ENCODE data around the gene TLE5.

The TLE5 gene, protein sequence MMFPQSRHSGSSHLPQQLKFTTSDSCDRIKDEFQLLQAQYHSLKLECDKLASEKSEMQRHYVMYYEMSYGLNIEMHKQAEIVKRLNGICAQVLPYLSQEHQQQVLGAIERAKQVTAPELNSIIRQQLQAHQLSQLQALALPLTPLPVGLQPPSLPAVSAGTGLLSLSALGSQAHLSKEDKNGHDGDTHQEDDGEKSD

DNA sequence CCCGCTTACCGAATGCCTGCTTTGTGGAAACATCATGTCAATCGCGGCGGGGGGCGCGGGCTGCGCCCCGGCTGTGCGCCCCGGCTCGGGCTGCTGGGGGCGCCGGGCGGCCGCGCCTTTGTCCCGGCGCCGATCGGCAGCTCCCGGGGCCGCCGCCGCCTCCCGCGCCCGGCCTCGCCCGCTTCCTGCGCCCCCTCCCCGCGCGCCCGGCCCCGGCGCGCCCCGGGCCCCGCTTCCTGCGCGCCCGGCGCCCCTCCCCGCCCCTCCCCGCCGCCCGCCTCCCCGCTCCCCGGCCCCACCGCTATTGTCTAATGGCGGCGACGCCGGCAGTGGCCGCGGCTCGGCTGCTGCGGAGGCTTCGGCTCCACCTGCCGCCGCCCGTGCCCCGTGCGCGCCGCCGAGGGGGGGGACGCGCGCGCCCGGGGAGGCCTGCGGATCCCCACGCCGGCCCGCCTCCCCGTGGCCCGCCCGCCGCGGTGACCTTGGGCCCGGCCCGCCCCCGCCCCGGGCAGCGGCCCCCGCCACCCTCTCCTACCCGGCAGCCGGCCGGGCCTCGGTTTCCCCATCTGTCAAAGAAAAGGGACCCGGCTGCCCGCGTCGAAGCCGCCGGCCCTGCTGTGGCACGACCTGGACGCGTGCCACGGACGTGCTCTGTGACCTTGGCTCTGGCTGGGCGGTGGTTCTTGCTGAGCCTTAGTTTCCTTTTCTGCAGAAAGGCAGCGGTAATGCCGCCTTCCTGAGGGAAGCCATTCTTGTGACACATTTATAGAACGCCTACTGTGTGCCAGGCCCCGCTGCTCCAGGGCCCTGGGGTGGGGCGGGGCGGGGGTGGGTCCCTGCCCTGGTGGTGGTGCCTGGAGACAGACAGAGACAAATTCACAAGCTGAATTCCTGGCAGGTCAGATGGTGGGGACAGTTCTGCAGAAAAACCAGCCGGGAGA lies at the start of gene TLE5:
TSS of gene TLE5 (minus strand) at position 331 of the 941 bp plus-strand sequence. CDS start at position 36, 295 bp downstream.
- TF ChIP-seq Cebpa-rat (IDR thresholded peaks at IDR 0.05) = no peak
- Histone ChIP-seq H3K4me1 (peaks cover 83% of the 10 kb centered on the region), H3K4me2 (peak within 1 kb of the TSS; percentile 91), H3K27me3 (no peaks in the 10 kb centered on the region), H4K20me1 (peaks cover 38% of the 10 kb centered on the region), H3K36me3 (peaks cover 26% of the 10 kb centered on the region), H3K27ac (peak within 1 kb of the TSS; percentile 94), H3K9ac (peak within 1 kb of the TSS; percentile 91), H3K4me3 (peak within 1 kb of the TSS; percentile 83), H3K9me3 (no peaks in the 10 kb centered on the region)

DNA sequence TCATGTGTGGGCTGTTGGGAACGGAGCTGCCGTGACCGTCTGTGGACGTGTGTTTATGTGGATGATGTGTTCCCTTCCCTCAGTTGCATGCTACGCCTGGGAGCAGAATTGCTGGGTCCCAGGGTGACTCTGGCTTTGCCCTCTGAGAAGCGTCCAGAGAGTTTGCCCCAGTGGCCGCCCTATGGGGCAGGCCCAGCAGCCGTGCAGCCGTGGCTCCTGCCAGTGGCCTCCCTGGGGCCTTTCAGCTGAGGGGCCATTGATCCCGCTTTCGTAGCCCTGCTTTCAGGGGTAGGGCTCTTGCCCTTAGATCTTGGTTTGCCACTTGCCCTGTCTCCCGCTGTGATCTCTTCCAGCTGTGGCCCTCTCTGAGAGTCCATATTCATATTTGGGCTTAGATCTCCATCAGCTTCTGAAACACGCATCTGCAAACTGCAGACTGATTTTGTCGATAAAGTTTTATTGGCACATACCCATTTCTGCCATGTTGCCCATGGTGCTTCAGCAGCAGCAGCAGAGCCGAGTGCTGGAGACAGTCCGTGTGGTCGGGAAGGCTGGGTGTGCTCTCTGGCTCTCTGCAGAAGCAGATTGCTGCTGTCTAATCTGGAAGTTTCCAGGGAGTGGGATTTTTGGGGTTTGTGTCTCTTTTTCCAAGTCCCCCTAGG lies 49.4 kb upstream of the TLE5 start:
- TF ChIP-seq Cebpa-rat (IDR thresholded peaks at IDR 0.05) = no peak
- H3K27me3 ChIP-seq = no peaks in the 10 kb centered on the region

DNA sequence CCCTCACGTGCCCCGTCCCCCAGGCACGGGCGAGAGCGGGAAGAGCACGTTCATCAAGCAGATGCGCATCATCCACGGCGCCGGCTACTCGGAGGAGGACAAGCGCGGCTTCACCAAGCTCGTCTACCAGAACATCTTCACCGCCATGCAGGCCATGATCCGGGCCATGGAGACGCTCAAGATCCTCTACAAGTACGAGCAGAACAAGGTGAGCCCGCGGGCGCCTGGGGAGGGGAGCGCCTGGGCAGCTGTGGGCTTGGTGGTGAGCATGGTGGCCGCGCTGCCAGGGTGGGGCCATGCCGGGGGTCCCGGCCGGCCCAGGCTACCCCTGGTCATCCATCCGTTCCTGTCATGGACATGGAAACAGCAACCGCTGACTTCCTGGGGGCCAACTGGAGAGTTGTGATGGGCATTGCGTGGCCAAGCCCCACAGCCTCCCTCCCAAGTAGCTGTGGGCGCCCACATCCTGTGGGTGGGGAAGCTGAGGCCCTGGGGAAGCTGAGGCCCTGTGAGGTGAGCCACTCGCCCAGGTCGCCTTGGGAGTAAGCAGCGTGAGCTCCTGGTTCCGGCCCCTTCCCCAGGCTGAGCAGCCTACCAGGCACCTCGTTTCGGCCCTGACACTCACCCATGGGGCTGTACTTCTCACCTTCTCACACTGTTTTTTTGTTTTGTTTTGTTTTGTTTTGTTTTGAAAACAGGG lies 48.0 kb upstream of the TLE5 start:
- Histone ChIP-seq H3K27me3 (no peaks in the 10 kb centered on the region), H3K4me2 (peak overlapping the region; percentile 100), H4K20me1 (peaks cover 59% of the 10 kb centered on the region), H3K27ac (peak overlapping the region; percentile 74), H3K36me3 (peaks cover 33% of the 10 kb centered on the region), H3K4me3 (peak overlapping the region; percentile 42), H3K9ac (peak overlapping the region; percentile 64), H3K9me3 (no peaks in the 10 kb centered on the region), H3K4me1 (peaks cover 100% of the 10 kb centered on the region)
- TF ChIP-seq Cebpa-rat (IDR thresholded peaks at IDR 0.05) = no peak

More for the DNA sequence above, 49.4 kb upstream of the TLE5 start:
- Histone ChIP-seq H3K9me3 (no peaks in the 10 kb centered on the region), H3K4me3 (peak overlapping the region; percentile 33; the same call in 1 of the 2 replicates), H3K4me2 (peak overlapping the region; percentile 100), H3K36me3 (peaks cover 38% of the 10 kb centered on the region), H3K4me1 (peaks cover 98% of the 10 kb centered on the region), H4K20me1 (peaks cover 44% of the 10 kb centered on the region), H3K27ac (peak overlapping the region; percentile 87), H3K9ac (peak overlapping the region; percentile 68)

DNA sequence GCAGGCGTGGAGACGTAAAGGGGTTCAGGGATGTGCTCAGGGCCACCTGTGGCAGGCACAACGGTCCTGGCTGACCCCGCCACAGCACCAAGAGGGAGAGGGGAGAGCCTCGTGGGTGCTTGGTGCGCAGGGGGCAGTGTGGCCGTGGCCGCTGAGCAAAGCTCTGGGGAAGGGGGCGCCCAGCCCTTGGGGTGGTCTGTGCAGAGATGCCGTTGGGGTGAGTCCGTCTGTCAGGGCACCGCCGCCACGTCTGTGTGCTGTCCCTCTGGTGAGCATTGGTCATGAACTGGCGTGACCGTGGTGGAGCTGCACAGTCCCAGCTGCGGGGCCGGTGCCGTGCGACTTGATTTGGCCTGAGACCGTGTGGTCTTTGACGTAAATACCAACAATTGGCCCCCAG lies 47.2 kb upstream of the TLE5 start:
- H3K4me2 ChIP-seq = peak overlapping the region; percentile 100
- H3K27ac ChIP-seq = peak overlapping the region; percentile 74
- H3K27me3 ChIP-seq = no peaks in the 10 kb centered on the region
- peaks cover 26% of the 10 kb centered on the region for H3K36me3 ChIP-seq
- peak overlapping the region; percentile 42; the same call in 1 of the 2 replicates for H3K4me3 ChIP-seq
- no peak for TF ChIP-seq Cebpa-rat (IDR thresholded peaks at IDR 0.05)
- peaks cover 100% of the 10 kb centered on the region for H3K4me1 ChIP-seq
- peak overlapping the region; percentile 64; the same call in 1 of the 2 replicates for H3K9ac ChIP-seq
- H3K9me3 ChIP-seq = no peaks in the 10 kb centered on the region
- H4K20me1 ChIP-seq = peaks cover 64% of the 10 kb centered on the region

DNA sequence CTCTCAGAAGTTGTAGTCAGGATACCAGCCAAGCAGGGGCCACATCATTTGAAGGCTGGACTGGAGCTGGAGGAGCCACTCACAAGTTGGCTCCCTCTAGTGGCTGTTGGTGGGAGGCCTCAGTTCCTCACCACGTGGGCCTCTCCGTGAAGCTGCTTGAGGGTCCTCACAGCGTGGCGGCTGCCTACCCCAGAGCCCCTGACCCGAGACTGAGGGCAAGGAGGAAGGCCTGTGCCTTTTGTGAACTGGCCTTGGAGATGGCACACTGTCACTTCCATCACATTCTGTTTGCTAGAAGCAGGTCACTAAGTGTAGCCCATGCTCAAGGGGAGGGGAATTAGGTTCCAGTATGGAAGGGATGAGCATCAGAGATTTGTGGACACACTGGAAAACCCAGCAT lies 46.5 kb upstream of the TLE5 start:
- peak overlapping the region; percentile 74 for H3K27ac ChIP-seq
- peaks cover 100% of the 10 kb centered on the region for H3K4me1 ChIP-seq
- peak overlapping the region; percentile 100 for H3K4me2 ChIP-seq
- peak overlapping the region; percentile 17; the same call in 1 of the 2 replicates for H3K9ac ChIP-seq
- H3K9me3 ChIP-seq = no peaks in the 10 kb centered on the region
- no peak overlapping the region for H3K4me3 ChIP-seq
- TF ChIP-seq Cebpa-rat (IDR thresholded peaks at IDR 0.05) = no peak
- H3K36me3 ChIP-seq = peaks cover 19% of the 10 kb centered on the region
- H3K27me3 ChIP-seq = no peaks in the 10 kb centered on the region
- H4K20me1 ChIP-seq = peaks cover 72% of the 10 kb centered on the region

DNA sequence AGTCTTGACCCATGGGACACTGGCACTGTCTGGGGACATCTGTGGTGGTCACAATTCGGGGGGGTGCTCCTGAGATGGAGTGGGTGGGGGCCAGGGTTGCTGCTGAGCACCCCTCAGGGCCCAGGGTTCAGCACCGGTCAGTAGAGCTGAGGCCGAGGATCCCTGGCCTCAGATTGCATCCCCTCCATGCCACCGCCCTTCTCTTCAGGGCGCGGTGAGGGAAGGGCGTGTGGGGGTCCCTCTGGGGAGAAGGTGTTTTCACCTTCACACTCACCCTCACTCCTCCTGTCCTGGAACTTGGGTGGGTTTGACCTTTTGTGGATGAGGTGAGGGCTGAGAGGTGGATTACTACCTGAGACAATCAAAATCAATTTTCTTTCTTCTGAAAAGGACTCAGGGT lies 45.4 kb upstream of the TLE5 start:
- Histone ChIP-seq H3K9me3 (no peaks in the 10 kb centered on the region), H3K4me2 (peak overlapping the region; percentile 100), H3K4me1 (peaks cover 100% of the 10 kb centered on the region), H3K27ac (peak overlapping the region; percentile 32), H3K9ac (peak overlapping the region; percentile 30), H3K4me3 (no peak overlapping the region), H3K36me3 (peaks cover 11% of the 10 kb centered on the region; the same call in 1 of the 2 replicates), H4K20me1 (peaks cover 75% of the 10 kb centered on the region), H3K27me3 (no peaks in the 10 kb centered on the region)
- TF ChIP-seq Cebpa-rat (IDR thresholded peaks at IDR 0.05) = no peak

DNA sequence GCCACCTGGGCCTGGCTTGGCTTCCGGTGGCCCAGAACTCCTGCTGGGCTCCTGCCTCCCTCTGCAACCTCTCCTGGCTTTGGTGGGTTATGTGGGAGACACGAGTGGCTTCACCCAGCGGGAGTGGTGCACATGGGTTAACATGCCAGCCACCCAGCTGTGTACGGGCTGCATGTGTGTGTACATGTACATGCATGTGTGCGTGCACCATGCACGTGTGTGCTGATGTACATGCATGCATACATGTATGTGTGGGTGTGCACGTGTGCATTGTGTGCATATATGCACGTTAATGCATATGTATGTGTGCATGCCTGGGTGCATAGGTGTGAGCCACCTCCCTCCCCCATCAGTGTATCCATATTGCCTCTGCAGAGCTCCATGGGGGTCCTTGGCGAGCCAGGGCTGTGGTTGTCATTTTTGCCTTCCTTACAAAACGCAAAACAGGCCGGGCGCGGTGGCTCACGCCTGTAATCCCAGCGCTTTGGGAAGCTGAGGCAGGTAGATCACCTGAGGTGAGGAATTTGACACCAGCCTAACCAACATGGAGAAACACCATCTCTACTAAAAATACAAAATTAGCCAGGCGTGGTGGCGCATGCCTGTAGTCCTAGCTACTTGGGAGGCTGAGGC lies 44.3 kb upstream of the TLE5 start:
- H3K4me2 ChIP-seq = peak overlapping the region; percentile 100
- peaks cover 86% of the 10 kb centered on the region for H4K20me1 ChIP-seq
- H3K4me1 ChIP-seq = peaks cover 100% of the 10 kb centered on the region
- H3K9me3 ChIP-seq = no peaks in the 10 kb centered on the region
- no peaks in the 10 kb centered on the region for H3K27me3 ChIP-seq
- H3K4me3 ChIP-seq = no peak overlapping the region
- peak overlapping the region; percentile 55; the same call in 1 of the 2 replicates for H3K27ac ChIP-seq
- H3K36me3 ChIP-seq = peaks cover 8% of the 10 kb centered on the region; the same call in 1 of the 2 replicates
- no peak overlapping the region for H3K9ac ChIP-seq
- TF ChIP-seq Cebpa-rat (IDR thresholded peaks at IDR 0.05) = no peak

DNA sequence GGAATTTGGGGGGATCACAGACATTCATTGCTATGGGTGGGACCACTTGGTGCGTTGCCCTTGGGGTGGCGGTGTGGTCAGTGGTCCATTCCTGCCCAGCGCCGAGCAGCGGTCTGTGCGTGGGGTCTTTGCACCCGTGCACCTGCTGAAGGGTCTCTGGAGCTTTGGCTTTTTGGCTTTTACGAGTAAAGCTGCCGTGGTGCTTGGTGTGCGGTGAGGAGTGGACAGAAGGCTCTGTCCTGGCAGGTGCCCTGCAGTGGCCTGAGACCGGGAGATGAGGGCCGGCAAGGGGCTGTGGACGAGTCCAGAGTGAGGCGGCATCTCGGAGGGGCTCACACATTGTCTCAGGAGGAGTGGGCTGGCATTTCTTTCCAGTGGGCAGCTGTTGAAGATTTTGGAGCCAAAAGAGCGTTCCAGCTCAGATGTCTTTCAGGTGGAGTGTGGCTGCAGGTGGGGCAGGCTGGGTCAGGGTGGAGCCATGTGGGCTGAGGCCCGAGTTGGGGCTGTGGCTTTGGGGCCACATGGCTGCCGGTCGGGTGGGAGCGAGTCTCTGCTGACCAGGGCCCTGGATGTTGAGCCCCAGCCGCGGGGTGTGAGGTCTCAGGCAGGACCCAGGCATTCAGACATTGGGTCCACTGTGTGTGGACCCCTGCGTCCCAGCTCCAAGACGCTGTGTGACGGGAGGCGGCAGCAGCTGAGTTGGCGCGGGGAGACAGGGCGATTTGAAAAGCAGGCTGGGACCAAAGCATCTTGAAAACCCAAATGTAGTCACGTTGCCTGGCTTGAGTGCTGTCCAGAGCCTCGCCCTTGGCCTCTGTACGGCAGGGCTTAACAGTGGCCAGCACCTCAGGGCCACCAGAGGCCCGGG lies 43.6 kb upstream of the TLE5 start:
- peaks cover 100% of the 10 kb centered on the region for H3K4me1 ChIP-seq
- H3K36me3 ChIP-seq = 0 out of 2 replicates have a peak, but pooled peaks cover 4% of the 10 kb centered on the region
- H3K4me3 ChIP-seq = no peak overlapping the region
- TF ChIP-seq Cebpa-rat (IDR thresholded peaks at IDR 0.05) = no peak
- H3K9ac ChIP-seq = no peak overlapping the region
- H3K9me3 ChIP-seq = no peaks in the 10 kb centered on the region
- H4K20me1 ChIP-seq = peaks cover 93% of the 10 kb centered on the region
- H3K27ac ChIP-seq = peak overlapping the region; percentile 55
- H3K27me3 ChIP-seq = no peaks in the 10 kb centered on the region
- H3K4me2 ChIP-seq = peak overlapping the region; percentile 100
